DOHH2 (cell line): ENCODE results near the gene CEL.
"Not testable (repeated sequence)": the region's sequence is repeated elsewhere in the genome, so short reads cannot be mapped to it uniquely, and the experiment has no call there.

Source experiments
- H3F3A ChIP-seq: fragments of 200-600 bp; sonication (generic), shearing (Covaris generic); 2 replicates; pipeline ENCODE4 v1.6.0; 2016; ENCODE audit warnings: antibody characterized with exemption, mild to moderate bottlenecking; ENCODE audit not compliant: control insufficient read depth, insufficient read depth
- H3K27ac ChIP-seq: fragments of 200-600 bp; sonication (generic); 2 replicates; pipeline ENCODE4 v1.5.1; 2014; ENCODE audit warnings: low read depth, mild to moderate bottlenecking, low read length, moderate library complexity
- H3K27me3 ChIP-seq: fragments of 200-600 bp; sonication (generic); 2 replicates; pipeline ENCODE4 v1.6.1; 2014; ENCODE audit warnings: mild to moderate bottlenecking, low read length, mixed read lengths; ENCODE audit not compliant: control insufficient read depth
- H3K36me3 ChIP-seq: fragments of 200-600 bp; sonication (generic); 2 replicates; pipeline ENCODE4 v1.6.1; 2014; ENCODE audit warnings: mild to moderate bottlenecking, low read length, moderate library complexity, mixed read lengths; ENCODE audit not compliant: control insufficient read depth
- H3K4me1 ChIP-seq: fragments of 200-600 bp; sonication (generic); 2 replicates; pipeline ENCODE4 v1.6.1; 2014; ENCODE audit warnings: mild to moderate bottlenecking, low read length, mixed read lengths; ENCODE audit not compliant: control insufficient read depth
- H3K4me2 ChIP-seq: fragments of 200-600 bp; sonication (generic); 2 replicates; pipeline ENCODE4 v1.6.0; 2014; ENCODE audit warnings: mild to moderate bottlenecking, low read length, moderate library complexity
- H3K4me3 ChIP-seq: fragments of 200-600 bp; sonication (generic); 2 replicates; pipeline ENCODE4 v1.5.1; 2014; ENCODE audit warnings: mild to moderate bottlenecking, low read length, mixed read lengths
- H3K79me2 ChIP-seq: fragments of 200-600 bp; sonication (generic); 2 replicates; pipeline ENCODE4 v1.6.1; 2014; ENCODE audit warnings: mild to moderate bottlenecking, low read length, mixed read lengths; ENCODE audit not compliant: control insufficient read depth
- H3K9me2 ChIP-seq: fragments of 200-600 bp; sonication (generic); replicated peaks from 2 replicates; pipeline ENCODE4 v1.6.1; 2014; ENCODE audit warnings: mild to moderate bottlenecking, low read length, mixed read lengths; ENCODE audit not compliant: control insufficient read depth
- H3K9me3 ChIP-seq: fragments of 200-600 bp; sonication (generic); 2 replicates; pipeline ENCODE4 v1.6.1; 2014; ENCODE audit warnings: antibody characterized with exemption, low read length, mixed read lengths; ENCODE audit not compliant: control insufficient read depth, insufficient read depth
- H4K20me1 ChIP-seq: fragments of 200-600 bp; sonication (generic); 2 replicates; pipeline ENCODE4 v1.6.0; 2014; ENCODE audit warnings: low read depth, mild to moderate bottlenecking, antibody characterized with exemption, low read length, moderate library complexity; ENCODE audit not compliant: control insufficient read depth, insufficient read depth
- EZH2phosphoT487 ChIP-seq: fragments of 200-600 bp; sonication (generic); IDR thresholded peaks from 2 replicates; pipeline ENCODE4 v1.6.1; 2017; ENCODE audit warnings: borderline replicate concordance, mild to moderate bottlenecking, antibody characterized with exemption, low read length, moderate library complexity, mixed read lengths
- TF ChIP-seq, protein P1 (sequence below): fragments of 200-600 bp; sonication (generic); IDR thresholded peaks from one replicate; pipeline ENCODE4 v1.5.1; 2014; ENCODE audit warnings: antibody characterized with exemption, mild to moderate bottlenecking, low read depth, low read length; ENCODE audit not compliant: poor library complexity, severe bottlenecking

CEL gene

DNA sequence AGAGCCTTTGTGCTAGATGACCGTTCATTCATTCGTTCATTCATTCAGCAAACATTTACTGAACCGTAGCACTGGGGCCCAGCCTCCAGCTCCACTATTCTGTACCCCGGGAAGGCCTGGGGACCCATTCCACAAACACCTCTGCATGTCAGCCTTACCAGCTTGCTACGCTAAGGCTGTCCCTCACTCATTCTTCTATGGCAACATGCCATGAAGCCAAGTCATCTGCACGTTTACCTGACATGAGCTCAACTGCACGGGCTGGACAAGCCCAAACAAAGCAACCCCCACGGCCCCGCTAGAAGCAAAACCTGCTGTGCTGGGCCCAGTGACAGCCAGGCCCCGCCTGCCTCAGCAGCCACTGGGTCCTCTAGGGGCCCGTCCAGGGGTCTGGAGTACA, 6.0 kb downstream of the CEL start:
- no peaks in the 10 kb centered on the region for H3K4me1 ChIP-seq
- H3K27me3 ChIP-seq: no peaks in the 10 kb centered on the region
- H3K36me3 ChIP-seq: no peaks in the 10 kb centered on the region
- H3K4me3 ChIP-seq: no peak overlapping the region
- H3K9me2 ChIP-seq: no peaks in the 10 kb centered on the region
- no peaks in the 10 kb centered on the region for H3K9me3 ChIP-seq
- no peak for TF ChIP-seq EZH2phosphoT487
- TF ChIP-seq, protein P1, sequence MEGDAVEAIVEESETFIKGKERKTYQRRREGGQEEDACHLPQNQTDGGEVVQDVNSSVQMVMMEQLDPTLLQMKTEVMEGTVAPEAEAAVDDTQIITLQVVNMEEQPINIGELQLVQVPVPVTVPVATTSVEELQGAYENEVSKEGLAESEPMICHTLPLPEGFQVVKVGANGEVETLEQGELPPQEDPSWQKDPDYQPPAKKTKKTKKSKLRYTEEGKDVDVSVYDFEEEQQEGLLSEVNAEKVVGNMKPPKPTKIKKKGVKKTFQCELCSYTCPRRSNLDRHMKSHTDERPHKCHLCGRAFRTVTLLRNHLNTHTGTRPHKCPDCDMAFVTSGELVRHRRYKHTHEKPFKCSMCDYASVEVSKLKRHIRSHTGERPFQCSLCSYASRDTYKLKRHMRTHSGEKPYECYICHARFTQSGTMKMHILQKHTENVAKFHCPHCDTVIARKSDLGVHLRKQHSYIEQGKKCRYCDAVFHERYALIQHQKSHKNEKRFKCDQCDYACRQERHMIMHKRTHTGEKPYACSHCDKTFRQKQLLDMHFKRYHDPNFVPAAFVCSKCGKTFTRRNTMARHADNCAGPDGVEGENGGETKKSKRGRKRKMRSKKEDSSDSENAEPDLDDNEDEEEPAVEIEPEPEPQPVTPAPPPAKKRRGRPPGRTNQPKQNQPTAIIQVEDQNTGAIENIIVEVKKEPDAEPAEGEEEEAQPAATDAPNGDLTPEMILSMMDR: no peak
- H4K20me1 ChIP-seq: no peaks in the 10 kb centered on the region
- no peaks in the 10 kb centered on the region for H3K79me2 ChIP-seq
- H3K27ac ChIP-seq: no peak overlapping the region
- no peak overlapping the region for H3K4me2 ChIP-seq
- no peaks in the 10 kb centered on the region for H3F3A ChIP-seq

DNA sequence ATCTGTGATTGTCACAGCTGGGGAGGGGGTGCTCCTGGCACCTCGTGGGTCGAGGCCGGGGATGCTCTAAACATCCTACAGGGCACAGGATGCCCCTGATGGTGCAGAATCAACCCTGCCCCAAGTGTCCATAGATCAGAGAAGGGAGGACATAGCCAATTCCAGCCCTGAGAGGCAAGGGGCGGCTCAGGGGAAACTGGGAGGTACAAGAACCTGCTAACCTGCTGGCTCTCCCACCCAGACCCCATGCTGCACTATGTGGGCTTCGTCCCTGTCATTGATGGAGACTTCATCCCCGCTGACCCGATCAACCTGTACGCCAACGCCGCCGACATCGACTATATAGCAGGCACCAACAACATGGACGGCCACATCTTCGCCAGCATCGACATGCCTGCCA, 6.7 kb downstream of the CEL start:
- not testable (repeated sequence) for H3F3A ChIP-seq, H3K27ac ChIP-seq, H4K20me1 ChIP-seq, H3K9me2 ChIP-seq, H3K36me3 ChIP-seq, H3K27me3 ChIP-seq, H3K4me1 ChIP-seq, H3K79me2 ChIP-seq, H3K4me3 ChIP-seq, H3K4me2 ChIP-seq, H3K9me3 ChIP-seq

DNA sequence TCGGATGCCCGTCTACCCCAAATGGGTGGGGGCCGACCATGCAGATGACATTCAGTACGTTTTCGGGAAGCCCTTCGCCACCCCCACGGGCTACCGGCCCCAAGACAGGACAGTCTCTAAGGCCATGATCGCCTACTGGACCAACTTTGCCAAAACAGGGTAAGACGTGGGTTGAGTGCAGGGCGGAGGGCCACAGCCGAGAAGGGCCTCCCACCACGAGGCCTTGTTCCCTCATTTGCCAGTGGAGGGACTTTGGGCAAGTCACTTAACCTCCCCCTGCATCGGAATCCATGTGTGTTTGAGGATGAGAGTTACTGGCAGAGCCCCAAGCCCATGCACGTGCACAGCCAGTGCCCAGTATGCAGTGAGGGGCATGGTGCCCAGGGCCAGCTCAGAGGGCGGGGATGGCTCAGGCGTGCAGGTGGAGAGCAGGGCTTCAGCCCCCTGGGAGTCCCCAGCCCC, 8.8 kb downstream of the CEL start:
- not testable (repeated sequence) for H3K4me3 ChIP-seq, H3K9me2 ChIP-seq, H3K36me3 ChIP-seq, H3K4me1 ChIP-seq, H3K79me2 ChIP-seq, H3K27ac ChIP-seq, H4K20me1 ChIP-seq, H3F3A ChIP-seq, H3K9me3 ChIP-seq, H3K4me2 ChIP-seq, H3K27me3 ChIP-seq

DNA sequence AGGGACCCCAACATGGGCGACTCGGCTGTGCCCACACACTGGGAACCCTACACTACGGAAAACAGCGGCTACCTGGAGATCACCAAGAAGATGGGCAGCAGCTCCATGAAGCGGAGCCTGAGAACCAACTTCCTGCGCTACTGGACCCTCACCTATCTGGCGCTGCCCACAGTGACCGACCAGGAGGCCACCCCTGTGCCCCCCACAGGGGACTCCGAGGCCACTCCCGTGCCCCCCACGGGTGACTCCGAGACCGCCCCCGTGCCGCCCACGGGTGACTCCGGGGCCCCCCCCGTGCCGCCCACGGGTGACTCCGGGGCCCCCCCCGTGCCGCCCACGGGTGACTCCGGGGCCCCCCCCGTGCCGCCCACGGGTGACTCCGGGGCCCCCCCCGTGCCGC, 9.2 kb downstream of the CEL start:
- not testable (repeated sequence) for H3K9me2 ChIP-seq, H3K27me3 ChIP-seq, H3K9me3 ChIP-seq, H3K36me3 ChIP-seq, H3K27ac ChIP-seq, H3K79me2 ChIP-seq, H3K4me1 ChIP-seq, H3K4me3 ChIP-seq, H3F3A ChIP-seq, H3K4me2 ChIP-seq, H4K20me1 ChIP-seq

DNA sequence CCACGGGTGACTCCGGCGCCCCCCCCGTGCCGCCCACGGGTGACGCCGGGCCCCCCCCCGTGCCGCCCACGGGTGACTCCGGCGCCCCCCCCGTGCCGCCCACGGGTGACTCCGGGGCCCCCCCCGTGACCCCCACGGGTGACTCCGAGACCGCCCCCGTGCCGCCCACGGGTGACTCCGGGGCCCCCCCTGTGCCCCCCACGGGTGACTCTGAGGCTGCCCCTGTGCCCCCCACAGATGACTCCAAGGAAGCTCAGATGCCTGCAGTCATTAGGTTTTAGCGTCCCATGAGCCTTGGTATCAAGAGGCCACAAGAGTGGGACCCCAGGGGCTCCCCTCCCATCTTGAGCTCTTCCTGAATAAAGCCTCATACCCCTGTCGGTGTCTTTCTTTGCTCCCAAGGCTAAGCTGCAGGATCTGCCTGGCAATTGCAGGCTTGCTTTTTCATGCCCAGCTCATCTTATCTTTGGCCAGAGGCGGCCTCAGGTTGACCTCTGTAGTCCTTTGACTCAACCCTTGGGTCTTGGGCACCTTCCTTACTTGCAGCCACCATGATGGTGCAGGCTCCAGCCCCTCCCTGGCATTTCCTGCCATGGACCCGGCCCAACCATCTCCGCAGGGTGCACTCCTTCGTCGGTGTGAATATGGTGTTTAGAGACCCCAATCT, 9.8 kb downstream of the CEL start:
- TF ChIP-seq, protein P1: no peak
- no peak for TF ChIP-seq EZH2phosphoT487
- Histone ChIP-seq H3K36me3 (no peaks in the 10 kb centered on the region), H4K20me1 (no peaks in the 10 kb centered on the region), H3K27me3 (peaks cover 6% of the 10 kb centered on the region; the same call in 1 of the 2 replicates), H3K4me2 (no peak overlapping the region), H3K79me2 (no peaks in the 10 kb centered on the region), H3F3A (no peaks in the 10 kb centered on the region), H3K4me1 (no peaks in the 10 kb centered on the region), H3K4me3 (no peak overlapping the region), H3K27ac (no peak overlapping the region), H3K9me3 (no peaks in the 10 kb centered on the region), H3K9me2 (no peaks in the 10 kb centered on the region)

DNA sequence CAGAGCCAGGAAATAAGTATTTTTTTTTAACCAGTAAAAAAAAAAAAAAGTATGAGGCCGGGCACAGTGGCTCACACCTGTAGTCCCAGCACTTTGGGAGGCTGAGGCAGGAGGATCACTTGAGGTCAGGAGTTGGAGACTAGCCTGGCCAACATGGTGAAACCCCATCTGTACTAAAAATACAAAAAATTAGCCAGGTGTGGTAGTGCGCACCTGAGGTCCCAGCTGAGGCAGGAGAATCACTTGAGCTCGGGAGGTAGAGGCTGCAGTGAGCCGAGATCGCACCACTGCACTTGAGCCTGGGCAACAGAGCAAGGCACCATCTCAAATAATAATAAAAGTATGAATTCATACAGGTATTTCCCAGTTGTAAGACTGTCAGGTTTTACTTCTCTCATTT, 10.4 kb downstream of the CEL start:
- H3K4me1 ChIP-seq, H3K36me3 ChIP-seq, H4K20me1 ChIP-seq, H3K27me3 ChIP-seq, H3K79me2 ChIP-seq, H3K27ac ChIP-seq, H3K4me3 ChIP-seq, H3K9me2 ChIP-seq, H3K9me3 ChIP-seq, H3K4me2 ChIP-seq, H3F3A ChIP-seq: not testable (repeated sequence)
